ENCODE results near the gene SNX8. TPM values are rescaled to one million over a fixed set of nuclear protein-coding genes. Genes with fewer than 3 reads are reported as not detected.

SNX8 gene
- total and polyA plus RNA-seq, 2 experiments from 2014 or later, result 13.1 to 44.4 TPM

GRCh38 chr7:2230882-2231281 lies 83.4 kb downstream of the SNX8 start:
- peak overlapping the region; percentile 94 for H3K4me2 ChIP-seq (ENCODE audit: unreplicated experiment)
- in situ Hi-C loops (cut with MboI), result no loop called here
- H4K20me1 ChIP-seq (ENCODE audit: insufficient read depth), result no peaks in the 10 kb centered on the region
- no peak overlapping the region for H3K4me3 ChIP-seq
- peaks cover 63% of the 10 kb centered on the region for H3K79me2 ChIP-seq (ENCODE audit: insufficient read depth)
- peaks cover 15% of the 10 kb centered on the region; the same call in 1 of the 2 replicates for H3K36me3 ChIP-seq (ENCODE audit: low read depth)
- H2AFZ ChIP-seq, result no peak overlapping the region
- no peaks in the 10 kb centered on the region for H3K9me3 ChIP-seq (ENCODE audit: low read depth)
- peak overlapping the region; percentile 92 for H3K9ac ChIP-seq
- H3K27me3 ChIP-seq (replicated peaks; ENCODE audit: insufficient read depth), result no peaks in the 10 kb centered on the region
- no peak overlapping the region for H3K27ac ChIP-seq
- no peaks in the 10 kb centered on the region for H3K9me2 ChIP-seq (ENCODE audit: insufficient read depth)
- TF ChIP-seq EZH2phosphoT487 (IDR thresholded peaks at IDR 0.05; ENCODE audit: insufficient read depth, low read depth), result no peak
- TF ChIP-seq EZH2 (IDR thresholded peaks at IDR 0.05; ENCODE audit: insufficient read depth, poor library complexity, severe bottlenecking), result no peak
- DNase-seq, result no peak
- WGBS, 2 experiments (ENCODE audit: low coverage in 1 of 2, low lambda C conversion rate in 2 of 2, missing lambda C conversion rate in 2 of 2), result 73 to 76% methylated on average over 9 of the region's 9 CpGs
- H3F3A ChIP-seq (ENCODE audit: insufficient read depth), result peaks cover 22% of the 10 kb centered on the region
- peaks cover 17% of the 10 kb centered on the region; the same call in 1 of the 2 replicates for H3K4me1 ChIP-seq (ENCODE audit: insufficient read depth)

DNA sequence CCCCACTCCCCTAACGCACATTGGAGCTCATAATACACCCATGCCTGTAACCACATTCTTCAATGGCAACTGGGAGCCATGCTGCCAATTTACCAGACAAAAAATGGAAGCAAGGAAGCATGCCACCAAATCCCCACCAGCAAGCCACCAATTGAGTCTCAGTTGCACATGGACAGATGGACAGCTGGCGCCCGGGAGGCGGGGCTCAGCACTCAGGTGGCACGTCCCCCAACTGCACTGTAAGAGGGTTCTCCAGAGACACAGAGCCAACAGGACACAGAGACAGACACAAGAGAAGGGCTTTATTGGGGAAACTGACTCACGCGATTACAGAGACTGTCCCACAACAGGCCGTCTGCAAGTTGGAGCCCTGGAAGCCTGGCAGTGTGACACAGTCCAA lies 84.0 kb downstream of the SNX8 start:
- TF ChIP-seq EZH2phosphoT487 (IDR thresholded peaks at IDR 0.05; ENCODE audit: insufficient read depth, low read depth) (no peak), EZH2 (IDR thresholded peaks at IDR 0.05; ENCODE audit: insufficient read depth, poor library complexity, severe bottlenecking) (no peak)
- no peak overlapping the region for H3K4me3 ChIP-seq
- in situ Hi-C loops (cut with MboI), result no loop called here
- no peak overlapping the region for H3K4me2 ChIP-seq (ENCODE audit: unreplicated experiment)
- H4K20me1 ChIP-seq (ENCODE audit: insufficient read depth), result no peaks in the 10 kb centered on the region
- peaks cover 17% of the 10 kb centered on the region; the same call in 1 of the 2 replicates for H3K4me1 ChIP-seq (ENCODE audit: insufficient read depth)
- no peak overlapping the region for H2AFZ ChIP-seq
- H3K79me2 ChIP-seq (ENCODE audit: insufficient read depth), result peaks cover 59% of the 10 kb centered on the region
- WGBS, 2 experiments (ENCODE audit: low coverage in 1 of 2, low lambda C conversion rate in 2 of 2, missing lambda C conversion rate in 2 of 2), result 89 to 93% methylated on average over 8 of the region's 8 CpGs
- peaks cover 11% of the 10 kb centered on the region; the same call in 1 of the 2 replicates for H3K36me3 ChIP-seq (ENCODE audit: low read depth)
- H3K9me2 ChIP-seq (ENCODE audit: insufficient read depth), result no peaks in the 10 kb centered on the region
- no peak overlapping the region for H3K27ac ChIP-seq
- no peaks in the 10 kb centered on the region for H3K27me3 ChIP-seq (replicated peaks; ENCODE audit: insufficient read depth)
- DNase-seq, result no peak
- peaks cover 20% of the 10 kb centered on the region for H3F3A ChIP-seq (ENCODE audit: insufficient read depth)
- H3K9ac ChIP-seq, result no peak overlapping the region
- H3K9me3 ChIP-seq (ENCODE audit: low read depth), result no peaks in the 10 kb centered on the region

GRCh38 chr7:2229467-2229866 lies 84.8 kb downstream of the SNX8 start:
- Histone ChIP-seq H3K9me2 (ENCODE audit: insufficient read depth) (no peaks in the 10 kb centered on the region), H3K9ac (no peak overlapping the region), H3K36me3 (ENCODE audit: low read depth) (peaks cover 3% of the 10 kb centered on the region; the same call in 1 of the 2 replicates), H3F3A (ENCODE audit: insufficient read depth) (peaks cover 13% of the 10 kb centered on the region), H3K27ac (no peak overlapping the region), H4K20me1 (ENCODE audit: insufficient read depth) (no peaks in the 10 kb centered on the region), H3K27me3 (replicated peaks; ENCODE audit: insufficient read depth) (no peaks in the 10 kb centered on the region), H3K79me2 (ENCODE audit: insufficient read depth) (peaks cover 58% of the 10 kb centered on the region), H3K4me3 (no peak overlapping the region), H3K4me1 (ENCODE audit: insufficient read depth) (peaks cover 17% of the 10 kb centered on the region; the same call in 1 of the 2 replicates), H2AFZ (no peak overlapping the region), H3K4me2 (ENCODE audit: unreplicated experiment) (no peak overlapping the region), H3K9me3 (ENCODE audit: low read depth) (no peaks in the 10 kb centered on the region)
- WGBS, 2 experiments (ENCODE audit: low coverage in 1 of 2, low lambda C conversion rate in 2 of 2, missing lambda C conversion rate in 2 of 2), result 73 to 83% methylated on average over 7 of the region's 7 CpGs
- in situ Hi-C loops (cut with MboI), result no loop called here
- DNase-seq, result no peak
- TF ChIP-seq EZH2phosphoT487 (IDR thresholded peaks at IDR 0.05; ENCODE audit: insufficient read depth, low read depth) (no peak), EZH2 (IDR thresholded peaks at IDR 0.05; ENCODE audit: insufficient read depth, poor library complexity, severe bottlenecking) (no peak)

DNA sequence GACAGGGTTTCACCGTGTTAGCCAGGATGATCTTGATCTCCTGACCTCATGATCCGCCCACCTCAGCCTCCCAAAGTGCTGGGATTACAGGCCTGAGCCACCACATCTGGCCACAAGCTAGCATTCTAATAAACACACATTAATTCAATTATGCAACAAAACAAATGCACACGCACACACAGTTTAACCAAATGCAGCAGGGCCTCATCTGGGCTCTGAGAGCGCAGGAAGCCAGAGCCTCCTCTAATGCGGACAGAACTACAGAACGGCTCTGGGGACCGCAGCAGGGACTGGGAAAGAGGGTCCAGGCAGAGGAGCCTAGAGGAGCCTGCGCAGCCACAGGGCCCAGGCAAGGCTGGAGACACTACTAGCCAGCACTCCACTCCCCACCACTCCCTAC lies 85.3 kb downstream of the SNX8 start:
- 79 to 86% methylated on average over 8 of the region's 8 CpGs for WGBS, 2 experiments (ENCODE audit: low coverage in 1 of 2, low lambda C conversion rate in 2 of 2, missing lambda C conversion rate in 2 of 2)
- H3F3A ChIP-seq (ENCODE audit: insufficient read depth), result peaks cover 7% of the 10 kb centered on the region; the same call in 1 of the 2 replicates
- H3K27me3 ChIP-seq (replicated peaks; ENCODE audit: insufficient read depth), result no peaks in the 10 kb centered on the region
- no peak overlapping the region for H3K4me3 ChIP-seq
- H3K9me3 ChIP-seq (ENCODE audit: low read depth), result no peaks in the 10 kb centered on the region
- H2AFZ ChIP-seq, result no peak overlapping the region
- TF ChIP-seq EZH2phosphoT487 (IDR thresholded peaks at IDR 0.05; ENCODE audit: insufficient read depth, low read depth) (no peak), EZH2 (IDR thresholded peaks at IDR 0.05; ENCODE audit: insufficient read depth, poor library complexity, severe bottlenecking) (no peak)
- no peak overlapping the region for H3K9ac ChIP-seq
- in situ Hi-C loops (cut with MboI), result no loop called here
- peaks cover 16% of the 10 kb centered on the region; the same call in 1 of the 2 replicates for H3K4me1 ChIP-seq (ENCODE audit: insufficient read depth)
- H4K20me1 ChIP-seq (ENCODE audit: insufficient read depth), result no peaks in the 10 kb centered on the region
- no peak overlapping the region for H3K4me2 ChIP-seq (ENCODE audit: unreplicated experiment)
- H3K36me3 ChIP-seq (ENCODE audit: low read depth), result no peaks in the 10 kb centered on the region
- no peak for DNase-seq
- peaks cover 58% of the 10 kb centered on the region for H3K79me2 ChIP-seq (ENCODE audit: insufficient read depth)
- no peak overlapping the region for H3K27ac ChIP-seq
- no peaks in the 10 kb centered on the region for H3K9me2 ChIP-seq (ENCODE audit: insufficient read depth)
